Pancreas (tissue), 10 donors: ENCODE results near the gene KLF9. TPM values are rescaled to one million over a fixed set of nuclear protein-coding genes. Genes with fewer than 3 reads are reported as not detected.

ENCODE experiments used
- ATAC-seq, 4 donors: fragments of 200-7000 bp; cut with Tn5 transposase; one replicate each; pipeline versions ENCODE4 v1.8.0 to v1.9.1; 2020; ENCODE audit warnings: mild to moderate bottlenecking in 4 of 4, moderate library complexity in 4 of 4
- DNase-seq, 6 donors: peaks; one replicate each; pipeline ENCODE4 v3.0.0-alpha.2; 2020
- FAIRE-seq: peaks from 2 replicates; lab custom pipeline; 2012; peaks lifted over from hg19 to GRCh38; lab: Jason Lieb, UNC
- H3K27ac ChIP-seq, 4 donors: fragments of 200-600 bp; sonication (generic); 1 replicate in 3 of 4; 2 replicates in 1 of 4; pipeline versions ENCODE4 v1.5.0 to v1.8.0; 2020
- H3K27me3 ChIP-seq, 4 donors: fragments of 200-600 bp; one replicate each; pipeline ENCODE4 v1.8.0; 2021
- H3K36me3 ChIP-seq, 3 donors: fragments of 200-600 bp; sonication (generic) in 1 of 3; one replicate each; pipeline versions ENCODE4 v1.5.0 to v1.8.0; 2020 to 2021
- H3K4me1 ChIP-seq, 3 donors: fragments of 200-600 bp; one replicate each; pipeline ENCODE4 v1.8.0; 2021
- H3K4me3 ChIP-seq, 4 donors: fragments of 200-600 bp; sonication (generic) in 2 of 4; one replicate each; pipeline versions ENCODE4 v1.5.0 to v1.8.0; 2020 to 2021
- H3K9me3 ChIP-seq, 4 donors: fragments of 200-600 bp; one replicate each; pipeline ENCODE4 v1.8.0; 2021
- WGBS, 2 donors: extraction: QIAGEN DNeasy Blood & Tissue Kit; methylation state at CpG; one replicate each; pipeline ENCODE4 v1.1.7; 2013; 5-methylcytosine and 5-hydroxymethylcytosine counted together
- intact Hi-C, 3 donors: fragments of 100-400 bp; cut with DNase I; formaldehyde crosslinking; loops; one replicate each; pipeline versions ENCODE4 v1.11.1 to v1.14.2; 2022
- polyA plus RNA-seq, 2 donors: library from polyadenylated mRNA; stranded (reverse); fragments of 200-250 nt; gene quantifications; one replicate each; pipeline ENCODE4 v1.2.3, GENCODE V29; 2013
- total RNA-seq, 6 donors: library from RNA; stranded (reverse); fragmentation: NEBNext Ultra II Directional in 4 of 6; extraction: Animal tissue kit (Norgen Biotek cat#: 25700) in 4 of 6; gene quantifications; one replicate each; pipeline versions ENCODE4 v1.2.1 to v1.2.4, GENCODE V29; 2021 to 2023
- TF ChIP-seq, protein P1 (sequence below), 4 donors: fragments of 200-600 bp; sonication (generic) in 3 of 4; IDR thresholded peaks; one replicate each; pipeline versions ENCODE4 v1.5.0 to v1.8.0; 2021; ENCODE audit warnings: antibody characterized with exemption in 4 of 4
- donor health status: healthy with polysubstance abuse.
- donor health status: DM: no; HTN: no; CAD: no; lungs with moderate emphysema.
- donor health status: DM: no; HTN: no; CAD: no.
- donor health status: control.
- donor health status: control.
- donor health status: Bipolar disorder and iron deficiency.
- donor health status: DM: yes; HTN: yes; CAD: no.
- donor health status: DM: no; HTN: no; CAD: no.
- donor health status: DM: no; HTN: no; CAD: no.
- donor health status: DM: yes; HTN: yes; CAD: no.

The KLF9 gene
- total and polyA plus RNA-seq, 8 donors, result 8.4 to 32.8 (median 16.5) TPM

GRCh38 chr9:70418822-70419555 is 4.5 kb upstream of the KLF9 start:
- WGBS, 2 donors, result 0% methylated on average over 54 to 65 of the region's 65 CpGs
- H3K4me3 ChIP-seq, result peak overlapping the region; percentile 7 to 50 (median 36)
- H3K36me3 ChIP-seq, result no peaks in the 10 kb centered on the region
- peaks cover 17 to 32% (median 27%) of the 10 kb centered on the region in 3 donors for H3K4me1 ChIP-seq
- DNase-seq (peak; percentile 93 to 97 (median 96)), FAIRE-seq (no peak), ATAC-seq (peak; percentile 49 to 64 (median 56))
- H3K9me3 ChIP-seq, result no peaks in the 10 kb centered on the region
- intact Hi-C loops, result loop anchor here in 1 of 3 donors (5.0 kb wide), 1 partner anchor 58 kb away; no protein-coding TSS in a partner anchor
- TF ChIP-seq, protein P1, sequence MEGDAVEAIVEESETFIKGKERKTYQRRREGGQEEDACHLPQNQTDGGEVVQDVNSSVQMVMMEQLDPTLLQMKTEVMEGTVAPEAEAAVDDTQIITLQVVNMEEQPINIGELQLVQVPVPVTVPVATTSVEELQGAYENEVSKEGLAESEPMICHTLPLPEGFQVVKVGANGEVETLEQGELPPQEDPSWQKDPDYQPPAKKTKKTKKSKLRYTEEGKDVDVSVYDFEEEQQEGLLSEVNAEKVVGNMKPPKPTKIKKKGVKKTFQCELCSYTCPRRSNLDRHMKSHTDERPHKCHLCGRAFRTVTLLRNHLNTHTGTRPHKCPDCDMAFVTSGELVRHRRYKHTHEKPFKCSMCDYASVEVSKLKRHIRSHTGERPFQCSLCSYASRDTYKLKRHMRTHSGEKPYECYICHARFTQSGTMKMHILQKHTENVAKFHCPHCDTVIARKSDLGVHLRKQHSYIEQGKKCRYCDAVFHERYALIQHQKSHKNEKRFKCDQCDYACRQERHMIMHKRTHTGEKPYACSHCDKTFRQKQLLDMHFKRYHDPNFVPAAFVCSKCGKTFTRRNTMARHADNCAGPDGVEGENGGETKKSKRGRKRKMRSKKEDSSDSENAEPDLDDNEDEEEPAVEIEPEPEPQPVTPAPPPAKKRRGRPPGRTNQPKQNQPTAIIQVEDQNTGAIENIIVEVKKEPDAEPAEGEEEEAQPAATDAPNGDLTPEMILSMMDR (IDR thresholded peaks at IDR 0.05), result no peak
- H3K27ac ChIP-seq, result peak overlapping the region; percentile 97 to 100 (median 100)
- H3K27me3 ChIP-seq, result no peaks in the 10 kb centered on the region

GRCh38 chr9:70415476-70415875 is 1.0 kb upstream of the KLF9 start:
- DNase-seq (no peak), FAIRE-seq (no peak), ATAC-seq (no peak)
- Histone ChIP-seq H3K27ac (peak overlapping the region in 3 of 4 donors; percentile 99 to 100 (median 100)), H3K9me3 (no peaks in the 10 kb centered on the region), H3K27me3 (no peaks in the 10 kb centered on the region), H3K36me3 (no peaks in the 10 kb centered on the region), H3K4me3 (no peak overlapping the region), H3K4me1 (peaks cover 7 to 21% (median 20%) of the 10 kb centered on the region in 3 donors)
- WGBS, 2 donors, result 73 to 85% methylated on average over 5 of the region's 5 CpGs
- TF ChIP-seq, protein P1 (IDR thresholded peaks at IDR 0.05), result no peak
- intact Hi-C loops, result loop anchor here in 1 of 3 donors (5.0 kb wide), 1 partner anchor 62 kb away; no protein-coding TSS in a partner anchor

DNA sequence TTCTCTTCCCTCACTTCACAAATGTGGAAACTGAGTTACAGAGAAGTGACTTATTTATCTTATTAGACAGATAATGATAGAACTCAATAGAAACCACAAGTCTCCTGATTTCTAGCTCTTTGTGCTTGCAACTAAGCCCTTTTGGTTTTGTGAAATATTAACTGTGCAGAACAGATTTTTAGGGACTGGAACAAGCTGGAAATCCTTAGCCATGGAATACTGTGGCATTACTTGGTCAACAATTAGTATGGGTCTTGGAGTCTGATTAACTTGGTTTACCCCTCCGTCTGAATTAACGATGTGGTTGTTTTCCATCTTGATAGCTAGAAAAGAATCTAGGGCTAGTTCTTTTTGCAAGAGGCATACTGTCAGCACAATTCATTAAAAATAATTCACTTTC is 584 bp upstream of the KLF9 start:
- H3K4me1 ChIP-seq, result peaks cover 7 to 26% (median 22%) of the 10 kb centered on the region in 3 donors
- intact Hi-C loops, result loop anchor here in 1 of 3 donors (5.0 kb wide), 1 partner anchor 62 kb away; no protein-coding TSS in a partner anchor
- WGBS, 2 donors, result 26 to 41% methylated on average over 2 of the region's 2 CpGs
- H3K27me3 ChIP-seq, result no peaks in the 10 kb centered on the region
- peak overlapping the region; percentile 99 to 100 (median 100) for H3K27ac ChIP-seq
- no peaks in the 10 kb centered on the region for H3K36me3 ChIP-seq
- ATAC-seq (no peak), DNase-seq (no peak), FAIRE-seq (no peak)
- no peaks in the 10 kb centered on the region for H3K9me3 ChIP-seq
- H3K4me3 ChIP-seq, result peak overlapping the region in 2 of 4 donors; percentile 82 to 97
- TF ChIP-seq, protein P1 (IDR thresholded peaks at IDR 0.05), result no peak

DNA sequence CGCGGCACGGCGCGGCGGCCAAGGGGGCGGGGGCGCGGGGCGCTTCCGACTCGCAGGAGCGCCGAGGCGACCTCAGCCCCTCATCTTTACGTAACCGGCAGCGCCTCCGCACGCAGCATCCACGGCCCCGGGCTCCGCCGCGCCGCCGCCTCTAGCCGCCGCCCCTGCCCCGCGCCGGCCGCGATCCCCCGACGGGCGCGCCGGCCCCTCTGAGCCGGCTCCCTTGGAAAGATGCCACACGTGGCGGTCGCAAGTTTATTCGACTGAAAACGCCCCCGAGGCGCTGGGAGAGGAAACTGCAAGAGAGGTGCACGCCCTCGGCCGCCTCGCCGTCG is 1.0 kb downstream of the KLF9 start:
- DNase-seq (peak in 3 of 6 donors; percentile 82 to 89 (median 85)), ATAC-seq (peak; percentile 0 to 37 (median 5)), FAIRE-seq (no peak)
- H3K27me3 ChIP-seq, result no peaks in the 10 kb centered on the region
- intact Hi-C loops, result no loop called here
- H3K4me3 ChIP-seq, result peak overlapping the region; percentile 70 to 97 (median 85)
- H3K36me3 ChIP-seq, result no peaks in the 10 kb centered on the region
- peaks cover 7 to 35% (median 30%) of the 10 kb centered on the region in 3 donors for H3K4me1 ChIP-seq
- H3K9me3 ChIP-seq, result no peaks in the 10 kb centered on the region
- TF ChIP-seq, protein P1 (IDR thresholded peaks at IDR 0.05), result no peak
- H3K27ac ChIP-seq, result peak overlapping the region; percentile 99 to 100 (median 100)
- WGBS, 2 donors, result 0% methylated on average over 37 to 53 of the region's 53 CpGs
